Articular chondrocyte of knee joint (primary cell): ENCODE measurements around the gene ZNF445. TPM values are rescaled to one million over a fixed set of nuclear protein-coding genes. Genes with fewer than 3 reads are reported as not detected.

ENCODE experiments used
- total RNA-seq: library from RNA; depleted of rRNA; stranded (reverse); fragments of >200 nt; gene quantifications from 2 replicates; pipeline ENCODE4 v1.2.3, GENCODE V29; 2012

The ZNF445 gene
- 9.8 and 10.2 TPM in 2 replicates for total RNA-seq

DNA sequence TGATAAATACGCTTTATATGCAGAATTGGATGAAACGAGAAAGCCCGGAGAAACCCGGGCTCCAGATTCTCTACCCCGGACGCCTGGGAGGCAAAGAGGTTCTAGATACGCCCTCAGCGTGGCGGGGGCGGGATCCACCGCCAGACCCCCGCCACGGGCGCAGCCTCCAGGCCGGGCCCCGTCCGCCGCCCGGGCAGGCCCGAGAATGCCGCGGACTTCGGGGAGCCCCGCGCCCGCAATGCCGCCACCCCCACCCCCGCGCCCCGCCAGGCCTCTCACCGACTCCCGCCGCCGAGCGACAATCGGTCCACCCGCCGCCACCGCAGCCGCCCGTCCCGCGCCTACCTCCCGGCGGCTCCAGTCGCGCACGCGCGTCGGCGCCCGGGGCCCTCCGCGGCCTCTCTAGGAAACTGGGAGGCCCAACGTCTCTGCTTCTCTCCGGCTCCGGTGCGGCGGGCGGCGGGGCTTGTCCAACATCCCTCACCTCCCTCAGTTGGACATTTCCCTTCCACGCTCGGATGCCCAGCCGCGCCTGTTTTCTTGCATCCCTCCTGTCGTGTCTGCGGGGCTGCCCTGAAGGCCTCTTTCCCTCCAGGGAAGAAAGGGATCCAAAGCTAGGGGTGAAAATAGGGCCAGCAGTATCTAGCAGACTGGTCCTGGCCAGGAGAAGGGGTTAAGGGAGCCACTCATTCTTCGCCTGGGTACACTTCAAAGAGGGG lies at the start of gene ZNF445:
Gene ZNF445, minus strand, starts transcription at position 359 of the 719 bp plus-strand sequence. CDS start 22,121 bp downstream, outside the sequence.

Other genes starting within 250 kb of the ZNF445 start
- not detected in 2 replicates for gene TOPAZ1, start 235.8 kb downstream of the ZNF445 start, total RNA-seq
- gene TCAIM, start 138.9 kb downstream of the ZNF445 start, total RNA-seq: 28.9 and 30.3 TPM in 2 replicates
- 6.1 and 9.0 TPM in 2 replicates for gene ZKSCAN7, start 77.5 kb upstream of the ZNF445 start, total RNA-seq
- 3.2 and 6.1 TPM in 2 replicates for gene ZNF660, start 107.3 kb upstream of the ZNF445 start, total RNA-seq
- gene ZNF197, start 147.4 kb upstream of the ZNF445 start, total RNA-seq: 21.6 and 22.9 TPM in 2 replicates
- 12.4 and 12.7 TPM in 2 replicates for gene ZNF35, start 171.1 kb upstream of the ZNF445 start, total RNA-seq
- gene ZNF502, start 235.0 kb upstream of the ZNF445 start, total RNA-seq: 5.0 and 8.2 TPM in 2 replicates